ENCODE results near the gene NFKB1.

The NFKB1 gene

DNA sequence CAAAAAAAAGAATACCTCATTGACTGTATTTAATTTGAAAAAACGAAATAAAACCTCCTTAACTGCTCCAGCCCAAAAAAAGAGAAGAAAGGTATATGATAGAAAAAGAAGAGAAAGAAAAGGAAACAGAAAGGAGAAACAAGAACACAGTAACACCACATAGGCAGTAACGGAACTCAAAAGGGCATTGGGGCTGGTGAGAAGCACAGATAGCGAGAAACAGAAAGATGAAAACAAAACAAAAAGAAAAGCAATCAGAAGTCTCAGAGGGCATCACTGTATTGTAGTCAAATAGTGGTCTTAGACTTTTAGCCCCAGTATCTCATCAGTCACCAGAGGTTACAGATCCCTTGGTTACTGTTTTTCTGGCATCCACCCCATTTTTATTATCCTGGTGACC, 88.6 kb downstream of the NFKB1 start:
- no peak overlapping the region for H3K9ac ChIP-seq
- no peak overlapping the region for H3K4me3 ChIP-seq
- H3K27me3 ChIP-seq = no peaks in the 10 kb centered on the region
- no peaks in the 10 kb centered on the region for H4K20me1 ChIP-seq
- H3K4me2 ChIP-seq = no peak overlapping the region
- TF ChIP-seq Cebpa-rat (IDR thresholded peaks at IDR 0.05) = no peak
- no peak overlapping the region for H3K27ac ChIP-seq
- peaks cover 28% of the 10 kb centered on the region for H3K9me3 ChIP-seq
- peaks cover 95% of the 10 kb centered on the region for H3K36me3 ChIP-seq
- peaks cover 6% of the 10 kb centered on the region; the same call in 1 of the 2 replicates for H3K4me1 ChIP-seq

GRCh38 chr4:102592256-102592655, 91.1 kb downstream of the NFKB1 start:
- peaks cover 94% of the 10 kb centered on the region for H3K36me3 ChIP-seq
- H3K4me2 ChIP-seq = no peak overlapping the region
- peaks cover 28% of the 10 kb centered on the region for H3K9me3 ChIP-seq
- no peaks in the 10 kb centered on the region for H4K20me1 ChIP-seq
- no peaks in the 10 kb centered on the region for H3K27me3 ChIP-seq
- no peak overlapping the region for H3K9ac ChIP-seq
- H3K27ac ChIP-seq = no peak overlapping the region
- H3K4me3 ChIP-seq = no peak overlapping the region
- peaks cover 6% of the 10 kb centered on the region; the same call in 1 of the 2 replicates for H3K4me1 ChIP-seq
- no peak for TF ChIP-seq Cebpa-rat (IDR thresholded peaks at IDR 0.05)

GRCh38 chr4:102593147-102593546, 92.0 kb downstream of the NFKB1 start:
- peaks cover 28% of the 10 kb centered on the region for H3K9me3 ChIP-seq
- H3K27ac ChIP-seq = no peak overlapping the region
- H3K4me3 ChIP-seq = no peak overlapping the region
- H4K20me1 ChIP-seq = no peaks in the 10 kb centered on the region
- no peak overlapping the region for H3K4me2 ChIP-seq
- H3K9ac ChIP-seq = no peak overlapping the region
- H3K36me3 ChIP-seq = peaks cover 94% of the 10 kb centered on the region
- peaks cover 6% of the 10 kb centered on the region; the same call in 1 of the 2 replicates for H3K4me1 ChIP-seq
- TF ChIP-seq Cebpa-rat (IDR thresholded peaks at IDR 0.05) = no peak
- H3K27me3 ChIP-seq = no peaks in the 10 kb centered on the region

DNA sequence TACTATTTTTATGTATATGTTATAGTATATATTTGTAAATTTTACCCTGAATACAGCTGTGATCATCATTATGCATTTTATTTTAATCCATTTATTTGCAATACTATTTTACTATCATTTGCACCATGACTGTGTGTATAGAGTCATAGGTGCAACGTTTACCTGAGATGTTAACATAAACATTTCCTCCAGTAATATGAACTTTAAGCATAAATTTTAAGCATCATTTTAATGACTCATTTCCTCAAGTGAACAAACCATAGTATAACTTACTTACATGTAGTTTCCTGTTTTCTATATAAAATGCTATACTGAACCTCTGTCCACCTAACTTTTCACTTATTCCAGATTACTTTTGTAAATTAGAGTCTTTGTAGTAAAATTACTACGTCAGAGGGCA, 92.8 kb downstream of the NFKB1 start:
- H4K20me1 ChIP-seq = no peaks in the 10 kb centered on the region
- no peak overlapping the region for H3K27ac ChIP-seq
- H3K27me3 ChIP-seq = no peaks in the 10 kb centered on the region
- H3K9ac ChIP-seq = no peak overlapping the region
- peaks cover 28% of the 10 kb centered on the region for H3K9me3 ChIP-seq
- H3K36me3 ChIP-seq = peaks cover 94% of the 10 kb centered on the region
- no peak for TF ChIP-seq Cebpa-rat (IDR thresholded peaks at IDR 0.05)
- H3K4me3 ChIP-seq = no peak overlapping the region
- peaks cover 6% of the 10 kb centered on the region; the same call in 1 of the 2 replicates for H3K4me1 ChIP-seq
- H3K4me2 ChIP-seq = no peak overlapping the region

DNA sequence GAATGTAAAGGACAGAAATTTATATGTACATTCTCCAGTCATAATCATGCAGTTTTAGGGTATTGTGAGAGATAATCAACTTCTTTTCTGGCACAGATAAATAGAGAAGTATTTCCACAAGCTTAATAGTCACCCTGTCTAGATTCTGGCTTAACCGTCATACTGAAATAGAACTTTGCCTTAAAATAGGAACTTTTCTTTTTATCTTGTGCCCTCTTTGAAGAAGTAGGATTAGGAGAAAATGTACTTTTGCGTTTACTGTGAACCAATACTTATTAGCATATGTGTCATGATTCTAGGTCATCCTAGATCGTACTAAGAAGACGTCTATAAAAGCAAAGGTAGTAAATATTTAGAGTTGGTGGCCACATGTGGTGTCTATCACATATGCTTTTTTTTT, 95.4 kb downstream of the NFKB1 start:
- no peak overlapping the region for H3K4me2 ChIP-seq
- H3K4me1 ChIP-seq = peaks cover 6% of the 10 kb centered on the region; the same call in 1 of the 2 replicates
- TF ChIP-seq Cebpa-rat (IDR thresholded peaks at IDR 0.05) = no peak
- H3K9me3 ChIP-seq = peaks cover 5% of the 10 kb centered on the region
- no peaks in the 10 kb centered on the region for H3K27me3 ChIP-seq
- no peak overlapping the region for H3K9ac ChIP-seq
- H3K4me3 ChIP-seq = no peak overlapping the region
- no peak overlapping the region for H3K27ac ChIP-seq
- H3K36me3 ChIP-seq = peaks cover 95% of the 10 kb centered on the region
- no peaks in the 10 kb centered on the region for H4K20me1 ChIP-seq

DNA sequence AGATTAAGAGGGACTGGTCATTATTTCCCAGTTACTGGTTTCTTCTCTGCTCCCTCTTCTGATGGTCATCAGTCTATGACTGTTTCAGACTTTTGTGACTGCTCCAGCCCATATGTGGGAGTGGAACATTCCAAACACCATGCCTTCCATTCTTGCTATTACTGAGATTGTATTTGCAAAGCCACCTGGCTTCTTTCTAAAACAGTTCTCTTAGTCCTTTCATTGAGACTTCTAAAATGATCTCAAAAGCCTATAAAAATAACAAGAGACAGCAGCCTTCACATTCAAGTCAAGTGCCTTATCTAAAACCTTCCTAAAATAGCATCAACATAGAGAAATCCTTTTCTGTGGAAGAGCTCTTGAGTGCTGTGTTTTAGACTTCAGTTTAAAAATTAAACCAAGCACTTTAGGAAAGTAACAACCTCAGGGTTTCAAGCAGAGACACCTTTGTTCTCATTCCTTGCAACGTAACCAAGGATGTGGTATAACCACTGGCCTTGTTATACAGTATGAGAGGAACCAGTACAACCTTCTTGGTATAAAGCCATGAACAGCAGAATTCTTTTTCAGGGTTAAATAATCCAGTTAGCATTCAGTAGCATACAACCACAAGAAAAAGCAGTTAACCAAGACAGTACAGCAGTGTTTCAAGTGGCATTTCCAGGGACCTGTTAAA, 97.1 kb downstream of the NFKB1 start:
- no peak overlapping the region for H3K27ac ChIP-seq
- no peaks in the 10 kb centered on the region for H4K20me1 ChIP-seq
- H3K36me3 ChIP-seq = peaks cover 95% of the 10 kb centered on the region
- no peak overlapping the region for H3K4me2 ChIP-seq
- H3K27me3 ChIP-seq = no peaks in the 10 kb centered on the region
- no peak overlapping the region for H3K4me3 ChIP-seq
- H3K9me3 ChIP-seq = no peaks in the 10 kb centered on the region
- TF ChIP-seq Cebpa-rat (IDR thresholded peaks at IDR 0.05) = no peak
- H3K4me1 ChIP-seq = no peaks in the 10 kb centered on the region
- H3K9ac ChIP-seq = no peak overlapping the region

GRCh38 chr4:102598762-102599374, 97.7 kb downstream of the NFKB1 start:
- Histone ChIP-seq H3K4me1 (no peaks in the 10 kb centered on the region), H3K27ac (no peak overlapping the region), H3K9me3 (no peaks in the 10 kb centered on the region), H4K20me1 (no peaks in the 10 kb centered on the region), H3K9ac (no peak overlapping the region), H3K36me3 (peaks cover 99% of the 10 kb centered on the region), H3K4me2 (no peak overlapping the region), H3K27me3 (no peaks in the 10 kb centered on the region), H3K4me3 (no peak overlapping the region)
- TF ChIP-seq Cebpa-rat (IDR thresholded peaks at IDR 0.05) = no peak

GRCh38 chr4:102599455-102599854, 98.3 kb downstream of the NFKB1 start:
- peaks cover 99% of the 10 kb centered on the region for H3K36me3 ChIP-seq
- no peaks in the 10 kb centered on the region for H3K4me1 ChIP-seq

DNA sequence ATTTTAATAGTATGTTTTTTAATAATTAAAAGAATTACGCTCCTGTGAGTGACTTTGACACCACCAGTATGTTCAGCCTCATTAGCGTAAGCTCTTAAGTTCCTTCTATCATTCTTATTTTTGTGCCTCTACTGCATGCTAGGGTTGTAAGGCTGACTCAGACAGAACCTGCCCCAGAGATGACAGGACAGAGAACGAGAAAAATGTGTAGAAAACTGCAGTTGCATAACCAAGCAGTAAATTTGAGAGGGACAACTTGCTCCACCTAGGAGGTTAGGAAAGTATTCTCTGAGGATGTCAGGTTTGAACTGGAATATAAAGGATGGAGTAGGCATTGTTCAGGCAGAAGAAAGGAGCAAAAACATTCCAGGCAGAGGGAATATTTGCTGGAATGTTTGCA, 98.7 kb downstream of the NFKB1 start:
- H3K36me3 ChIP-seq = peaks cover 98% of the 10 kb centered on the region
- no peak overlapping the region for H3K9ac ChIP-seq
- no peaks in the 10 kb centered on the region for H3K9me3 ChIP-seq
- H3K27ac ChIP-seq = no peak overlapping the region
- H3K4me3 ChIP-seq = no peak overlapping the region
- no peak for TF ChIP-seq Cebpa-rat (IDR thresholded peaks at IDR 0.05)
- no peaks in the 10 kb centered on the region for H4K20me1 ChIP-seq
- no peaks in the 10 kb centered on the region for H3K4me1 ChIP-seq
- no peak overlapping the region for H3K4me2 ChIP-seq
- H3K27me3 ChIP-seq = no peaks in the 10 kb centered on the region

More at GRCh38 chr4:102599455-102599854, 98.3 kb downstream of the NFKB1 start:
- no peak overlapping the region for H3K4me2 ChIP-seq
- no peaks in the 10 kb centered on the region for H3K9me3 ChIP-seq
- no peak overlapping the region for H3K9ac ChIP-seq
- H3K27me3 ChIP-seq = no peaks in the 10 kb centered on the region
- no peaks in the 10 kb centered on the region for H4K20me1 ChIP-seq
- TF ChIP-seq Cebpa-rat (IDR thresholded peaks at IDR 0.05) = no peak
- H3K27ac ChIP-seq = no peak overlapping the region
- H3K4me3 ChIP-seq = no peak overlapping the region

GRCh38 chr4:102600689-102601088, 99.5 kb downstream of the NFKB1 start:
- peaks cover 99% of the 10 kb centered on the region for H3K36me3 ChIP-seq

More at GRCh38 chr4:102600689-102601088, 99.5 kb downstream of the NFKB1 start:
- no peak for TF ChIP-seq Cebpa-rat (IDR thresholded peaks at IDR 0.05)
- Histone ChIP-seq H3K27ac (no peak overlapping the region), H3K4me1 (no peaks in the 10 kb centered on the region), H4K20me1 (no peaks in the 10 kb centered on the region), H3K9ac (no peak overlapping the region), H3K4me3 (no peak overlapping the region), H3K9me3 (no peaks in the 10 kb centered on the region), H3K27me3 (no peaks in the 10 kb centered on the region), H3K4me2 (no peak overlapping the region)
